ENCODE data around the gene USP32. TPM values are rescaled to one million over a fixed set of nuclear protein-coding genes. Genes with fewer than 3 reads are reported as not detected.
"Not testable (repeated sequence)": the region's sequence is repeated elsewhere in the genome, so short reads cannot be mapped to it uniquely, and the experiment has no call there.

The USP32 gene
- total RNA-seq, 1 experiment from 2014 or later, result 62.9 TPM

GRCh38 chr17:60194141-60194540, 197.8 kb downstream of the USP32 start:
- H3K9me3 Mint-ChIP-seq (ENCODE audit: unreplicated experiment); CTCF ChIA-PET; H3K4me3 Mint-ChIP-seq (ENCODE audit: unreplicated experiment); H3K27me3 Mint-ChIP-seq (ENCODE audit: insufficient read depth, unreplicated experiment); POLR2A ChIA-PET; BruUV-seq (replicated peaks); H3K27ac Mint-ChIP-seq (ENCODE audit: low read depth, unreplicated experiment); intact Hi-C loops (cut with micrococcal nuclease); DNase-seq (ENCODE audit: unreplicated experiment); H3K4me1 Mint-ChIP-seq (ENCODE audit: insufficient read depth, unreplicated experiment): not testable (repeated sequence)
- H3K36me3 Mint-ChIP-seq (ENCODE audit: insufficient read depth, unreplicated experiment), result peaks cover 90% of the 10 kb centered on the region

GRCh38 chr17:60193482-60193881, 198.5 kb downstream of the USP32 start:
- POLR2A ChIA-PET, result no interaction called here
- TF ChIP-seq, protein P1, sequence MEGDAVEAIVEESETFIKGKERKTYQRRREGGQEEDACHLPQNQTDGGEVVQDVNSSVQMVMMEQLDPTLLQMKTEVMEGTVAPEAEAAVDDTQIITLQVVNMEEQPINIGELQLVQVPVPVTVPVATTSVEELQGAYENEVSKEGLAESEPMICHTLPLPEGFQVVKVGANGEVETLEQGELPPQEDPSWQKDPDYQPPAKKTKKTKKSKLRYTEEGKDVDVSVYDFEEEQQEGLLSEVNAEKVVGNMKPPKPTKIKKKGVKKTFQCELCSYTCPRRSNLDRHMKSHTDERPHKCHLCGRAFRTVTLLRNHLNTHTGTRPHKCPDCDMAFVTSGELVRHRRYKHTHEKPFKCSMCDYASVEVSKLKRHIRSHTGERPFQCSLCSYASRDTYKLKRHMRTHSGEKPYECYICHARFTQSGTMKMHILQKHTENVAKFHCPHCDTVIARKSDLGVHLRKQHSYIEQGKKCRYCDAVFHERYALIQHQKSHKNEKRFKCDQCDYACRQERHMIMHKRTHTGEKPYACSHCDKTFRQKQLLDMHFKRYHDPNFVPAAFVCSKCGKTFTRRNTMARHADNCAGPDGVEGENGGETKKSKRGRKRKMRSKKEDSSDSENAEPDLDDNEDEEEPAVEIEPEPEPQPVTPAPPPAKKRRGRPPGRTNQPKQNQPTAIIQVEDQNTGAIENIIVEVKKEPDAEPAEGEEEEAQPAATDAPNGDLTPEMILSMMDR (IDR thresholded peaks at IDR 0.05; ENCODE audit: unreplicated experiment), result no peak

DNA sequence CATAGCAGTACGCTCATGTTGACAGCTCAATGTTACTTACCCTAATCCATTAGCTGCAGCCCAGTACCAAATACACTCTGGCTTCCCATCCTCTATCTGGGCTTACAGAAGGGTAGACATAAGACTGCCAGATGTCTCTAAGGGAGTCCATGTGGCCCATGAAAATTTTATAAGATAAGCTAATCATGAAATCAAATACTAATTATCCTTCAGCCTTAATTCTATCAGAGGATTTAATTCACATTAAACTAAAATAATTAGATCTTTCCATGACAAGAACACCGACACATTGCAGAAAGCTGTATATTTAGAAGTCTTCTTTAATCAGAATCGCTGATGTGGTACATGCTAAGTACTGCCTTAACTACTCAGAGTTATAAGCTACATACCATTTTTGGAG, 198.9 kb downstream of the USP32 start:
- H3K4me3 Mint-ChIP-seq (ENCODE audit: unreplicated experiment); POLR2A ChIA-PET; BruUV-seq (replicated peaks); DNase-seq (ENCODE audit: unreplicated experiment); H3K27me3 Mint-ChIP-seq (ENCODE audit: insufficient read depth, unreplicated experiment); H3K27ac Mint-ChIP-seq (ENCODE audit: low read depth, unreplicated experiment); H3K9me3 Mint-ChIP-seq (ENCODE audit: unreplicated experiment); H3K4me1 Mint-ChIP-seq (ENCODE audit: insufficient read depth, unreplicated experiment); intact Hi-C loops (cut with micrococcal nuclease): not testable (repeated sequence)
- CTCF ChIA-PET, result interaction anchor here (1.0 kb wide), 1 partner anchor 139 kb away, joined by 3 read pairs; no protein-coding TSS in a partner anchor
- peaks cover 88% of the 10 kb centered on the region for H3K36me3 Mint-ChIP-seq (ENCODE audit: insufficient read depth, unreplicated experiment)

More at GRCh38 chr17:60193482-60193881, 198.5 kb downstream of the USP32 start:
- intact Hi-C loops (cut with micrococcal nuclease), result no loop called here
- Mint-ChIP-seq H3K27me3 (ENCODE audit: insufficient read depth, unreplicated experiment) (no peaks in the 10 kb centered on the region), H3K4me3 (ENCODE audit: unreplicated experiment) (no peak overlapping the region), H3K9me3 (ENCODE audit: unreplicated experiment) (no peaks in the 10 kb centered on the region), H3K36me3 (ENCODE audit: insufficient read depth, unreplicated experiment) (peaks cover 90% of the 10 kb centered on the region), H3K4me1 (ENCODE audit: insufficient read depth, unreplicated experiment) (no peaks in the 10 kb centered on the region), H3K27ac (ENCODE audit: low read depth, unreplicated experiment) (no peak overlapping the region)
- CTCF ChIA-PET, result no interaction called here
- no peak for DNase-seq (ENCODE audit: unreplicated experiment)
- BruUV-seq (replicated peaks), result no TSS peak

DNA sequence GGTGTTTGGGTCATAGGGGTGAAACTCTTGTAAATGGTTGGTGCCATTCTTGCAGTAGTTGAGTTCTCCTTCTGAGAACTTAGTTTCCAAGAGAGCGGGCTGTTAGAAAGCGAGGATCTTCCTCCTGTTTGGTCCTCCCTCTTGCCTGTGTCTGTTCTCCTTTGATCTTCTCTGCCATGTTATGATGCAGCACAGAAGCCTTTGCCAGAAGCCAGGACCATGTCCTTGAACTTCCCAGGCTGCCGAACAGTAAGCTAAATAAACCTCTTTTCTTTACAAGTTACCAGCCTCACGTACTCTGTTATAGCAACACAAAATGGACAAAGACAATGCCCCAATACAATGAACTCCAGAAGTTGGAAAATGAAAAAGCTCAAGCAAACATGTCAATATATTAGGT, 201.9 kb downstream of the USP32 start:
- H3K36me3 Mint-ChIP-seq (ENCODE audit: insufficient read depth, unreplicated experiment), result peaks cover 83% of the 10 kb centered on the region
- DNase-seq (ENCODE audit: unreplicated experiment), result not testable (repeated sequence)

GRCh38 chr17:60188759-60189158, 203.2 kb downstream of the USP32 start:
- no TSS peak for BruUV-seq (replicated peaks)
- Mint-ChIP-seq H3K9me3 (ENCODE audit: unreplicated experiment) (no peaks in the 10 kb centered on the region), H3K27me3 (ENCODE audit: insufficient read depth, unreplicated experiment) (no peaks in the 10 kb centered on the region), H3K27ac (ENCODE audit: low read depth, unreplicated experiment) (no peak overlapping the region), H3K4me1 (ENCODE audit: insufficient read depth, unreplicated experiment) (no peaks in the 10 kb centered on the region), H3K4me3 (ENCODE audit: unreplicated experiment) (no peak overlapping the region), H3K36me3 (ENCODE audit: insufficient read depth, unreplicated experiment) (peaks cover 84% of the 10 kb centered on the region)
- intact Hi-C loops (cut with micrococcal nuclease), result no loop called here
- POLR2A ChIA-PET, result interaction anchor here (0.6 kb wide), 1 partner anchor 8 kb away, joined by 3 read pairs; no protein-coding TSS in a partner anchor
- TF ChIP-seq, protein P1 (IDR thresholded peaks at IDR 0.05; ENCODE audit: unreplicated experiment), result no peak
- no peak for DNase-seq (ENCODE audit: unreplicated experiment)
- CTCF ChIA-PET, result no interaction called here

More for the DNA sequence above, 201.9 kb downstream of the USP32 start:
- H3K27me3 Mint-ChIP-seq (ENCODE audit: insufficient read depth, unreplicated experiment); H3K27ac Mint-ChIP-seq (ENCODE audit: low read depth, unreplicated experiment); H3K4me3 Mint-ChIP-seq (ENCODE audit: unreplicated experiment); intact Hi-C loops (cut with micrococcal nuclease); BruUV-seq (replicated peaks); H3K9me3 Mint-ChIP-seq (ENCODE audit: unreplicated experiment); POLR2A ChIA-PET; H3K4me1 Mint-ChIP-seq (ENCODE audit: insufficient read depth, unreplicated experiment): not testable (repeated sequence)
- CTCF ChIA-PET, result interaction anchor here (0.6 kb wide), 1 partner anchor 48 kb away, joined by 3 read pairs; no protein-coding TSS in a partner anchor

GRCh38 chr17:60186846-60187745, 204.8 kb downstream of the USP32 start:
- intact Hi-C loops (cut with micrococcal nuclease); H3K27ac Mint-ChIP-seq (ENCODE audit: low read depth, unreplicated experiment); BruUV-seq (replicated peaks); H3K4me3 Mint-ChIP-seq (ENCODE audit: unreplicated experiment); DNase-seq (ENCODE audit: unreplicated experiment); H3K27me3 Mint-ChIP-seq (ENCODE audit: insufficient read depth, unreplicated experiment); H3K4me1 Mint-ChIP-seq (ENCODE audit: insufficient read depth, unreplicated experiment); H3K9me3 Mint-ChIP-seq (ENCODE audit: unreplicated experiment): not testable (repeated sequence)
- ChIA-PET POLR2A (interaction anchor here (0.7 kb wide), 1 partner anchor 107 kb away, joined by 3 read pairs; no protein-coding TSS in a partner anchor), CTCF (interaction anchor here (0.7 to 1.3 kb wide), 2 partner anchors 44 to 45 kb away, joined by 3 read pairs; no protein-coding TSS in a partner anchor)
- peaks cover 88% of the 10 kb centered on the region for H3K36me3 Mint-ChIP-seq (ENCODE audit: insufficient read depth, unreplicated experiment)

GRCh38 chr17:60186372-60186771, 205.6 kb downstream of the USP32 start:
- H3K27me3 Mint-ChIP-seq (ENCODE audit: insufficient read depth, unreplicated experiment); DNase-seq (ENCODE audit: unreplicated experiment); H3K4me3 Mint-ChIP-seq (ENCODE audit: unreplicated experiment); BruUV-seq (replicated peaks); intact Hi-C loops (cut with micrococcal nuclease); H3K9me3 Mint-ChIP-seq (ENCODE audit: unreplicated experiment); H3K27ac Mint-ChIP-seq (ENCODE audit: low read depth, unreplicated experiment); H3K4me1 Mint-ChIP-seq (ENCODE audit: insufficient read depth, unreplicated experiment): not testable (repeated sequence)
- POLR2A ChIA-PET, result interaction anchor here (0.7 kb wide), 1 partner anchor 12 kb away, joined by 3 read pairs; no protein-coding TSS in a partner anchor
- CTCF ChIA-PET, result interaction anchor here (1.3 kb wide), 1 partner anchor 43 kb away, joined by 3 read pairs; no protein-coding TSS in a partner anchor
- peaks cover 88% of the 10 kb centered on the region for H3K36me3 Mint-ChIP-seq (ENCODE audit: insufficient read depth, unreplicated experiment)
